HL-60 (cell line): ENCODE results near the gene MTM1.

Experiments
- DNase-seq, 2 experiments: peaks; one replicate each; pipeline ENCODE4 v3.0.0-alpha.2; 2010 to 2020; ENCODE audit warnings: low read depth in 1 of 2, low spot score in 1 of 2
- H3K27ac ChIP-seq: fragments of 250-450 bp; sonication (Bioruptor Pico); replicated peaks from 2 replicates; pipeline ENCODE4 v1.5.1; 2020; ENCODE audit warnings: mild to moderate bottlenecking, moderate library complexity
- H3K27me3 ChIP-seq: fragments of 250-450 bp; sonication (Bioruptor Pico); 2 replicates; pipeline ENCODE4 v1.5.1; 2021; ENCODE audit warnings: mild to moderate bottlenecking, moderate library complexity; ENCODE audit not compliant: insufficient read depth, poor library complexity, severe bottlenecking
- H3K4me3 ChIP-seq: replicated peaks from 2 replicates; pipeline ENCODE4 v1.5.1; 2011; ENCODE audit warnings: mild to moderate bottlenecking, control low read depth, low read length; ENCODE audit not compliant: insufficient read depth
- CTCF ChIP-seq: IDR thresholded peaks from one replicate; pipeline ENCODE4 v1.5.1; 2011; ENCODE audit warnings: low read length, control low read depth, inconsistent platforms; ENCODE audit not compliant: insufficient read depth
- GABPA ChIP-seq: IDR thresholded peaks from 2 replicates; pipeline ENCODE4 v1.6.1; 2012; ENCODE audit warnings: low read depth
- POLR2AphosphoS5 ChIP-seq: IDR thresholded peaks from 2 replicates; pipeline ENCODE4 v1.6.1; 2012; ENCODE audit warnings: low read depth
- REST ChIP-seq: IDR thresholded peaks from 2 replicates; pipeline ENCODE4 v1.6.1; 2012; ENCODE audit warnings: low read depth; ENCODE audit not compliant: insufficient replicate concordance
- SPI1 ChIP-seq: IDR thresholded peaks from 2 replicates; pipeline ENCODE4 v1.6.1; 2012; ENCODE audit warnings: low read depth, mild to moderate bottlenecking, borderline replicate concordance

Gene MTM1

GRCh38 chrX:150697641-150698040 is 129.2 kb downstream of the MTM1 start:
- H3K4me3 ChIP-seq = no peak overlapping the region
- no peak overlapping the region for H3K27ac ChIP-seq
- no peak for TF ChIP-seq GABPA
- TF ChIP-seq POLR2AphosphoS5 = no peak
- no peak for TF ChIP-seq CTCF
- no peak for TF ChIP-seq REST
- TF ChIP-seq SPI1 = no peak
- no peak for DNase-seq
- H3K27me3 ChIP-seq = no peaks in the 10 kb centered on the region

GRCh38 chrX:150698981-150699380 is 130.6 kb downstream of the MTM1 start:
- Histone ChIP-seq H3K4me3 (no peak overlapping the region), H3K27me3 (no peaks in the 10 kb centered on the region), H3K27ac (no peak overlapping the region)
- DNase-seq = no peak
- TF ChIP-seq REST (no peak), GABPA (no peak), CTCF (no peak), POLR2AphosphoS5 (no peak), SPI1 (no peak)

- DNase-seq = no peak
- Histone ChIP-seq H3K27ac (no peak overlapping the region), H3K27me3 (no peaks in the 10 kb centered on the region), H3K4me3 (no peak overlapping the region)
- TF ChIP-seq SPI1 (no peak), POLR2AphosphoS5 (no peak), CTCF (no peak), GABPA (no peak), REST (no peak)
Measured at GRCh38 chrX:150700107-150700506, 131.7 kb downstream of the MTM1 start.
